ENCODE results near the gene UPK1A.

- no peak for TF ChIP-seq CTCF (IDR thresholded peaks at IDR 0.05)
- TF ChIP-seq EP300 (IDR thresholded peaks at IDR 0.05) = no peak
- no peak for TF ChIP-seq POLR2AphosphoS5 (IDR thresholded peaks at IDR 0.05)
Measured at GRCh38 chr19:35704218-35704617, 37.9 kb downstream of the UPK1A start, which contains the start of gene ZBTB32.

Data from suprapubic skin (tissue), 4 donors.